NCI-H226 (cell line): ENCODE measurements around the gene APLF.
"Not testable (repeated sequence)": the region's sequence is repeated elsewhere in the genome, so short reads cannot be mapped to it uniquely, and the experiment has no call there.

Experiments
- DNase-seq: peaks from one replicate; pipeline ENCODE4 v3.0.0-alpha.2; 2015

Gene APLF

DNA sequence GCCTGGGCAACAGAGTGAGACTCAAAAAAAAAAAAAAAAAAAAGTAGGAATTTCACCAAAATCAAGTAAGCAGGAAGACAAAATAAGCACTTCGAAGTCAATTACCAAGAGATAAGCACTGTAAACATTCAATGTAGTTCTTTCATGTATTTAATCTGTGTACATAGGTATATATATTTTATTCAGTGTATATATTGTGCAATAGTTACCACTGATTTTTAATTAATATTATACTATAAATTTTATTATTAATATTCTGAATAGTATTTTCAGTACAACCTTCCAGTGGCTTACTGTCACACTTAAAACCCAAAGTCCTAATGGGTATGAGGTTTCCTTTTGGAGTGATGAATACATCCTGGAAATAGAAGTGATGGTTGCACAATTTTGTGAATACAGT lies 9.1 kb downstream of the APLF start:
- DNase-seq, result no peak

DNA sequence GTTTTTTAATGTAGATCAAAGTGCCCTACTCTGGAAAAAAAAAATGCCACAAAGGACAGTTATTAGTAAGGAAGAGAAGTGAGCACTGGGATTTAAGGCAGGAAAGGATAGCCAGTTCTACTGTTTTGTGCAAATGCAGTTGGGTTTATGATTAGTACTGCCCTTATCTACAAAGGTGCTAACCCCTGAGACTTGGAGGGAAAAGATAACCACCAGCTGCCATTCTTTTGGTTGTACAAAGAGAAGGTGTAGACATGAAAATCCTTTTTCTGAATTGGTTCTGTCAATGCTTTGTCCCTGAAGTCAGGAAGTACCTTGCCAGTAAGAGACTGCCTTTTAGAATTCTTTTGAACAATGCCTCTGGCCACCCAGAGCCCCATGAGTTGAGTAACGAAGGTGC lies 11.3 kb downstream of the APLF start:
- DNase-seq, result no peak

GRCh38 chr2:68482296-68482820 lies 15.0 kb downstream of the APLF start:
- DNase-seq, result no peak

GRCh38 chr2:68483011-68483410 lies 15.6 kb downstream of the APLF start:
- DNase-seq, result no peak

GRCh38 chr2:68487773-68488355 lies 20.5 kb downstream of the APLF start:
- peak; percentile 42 for DNase-seq

DNA sequence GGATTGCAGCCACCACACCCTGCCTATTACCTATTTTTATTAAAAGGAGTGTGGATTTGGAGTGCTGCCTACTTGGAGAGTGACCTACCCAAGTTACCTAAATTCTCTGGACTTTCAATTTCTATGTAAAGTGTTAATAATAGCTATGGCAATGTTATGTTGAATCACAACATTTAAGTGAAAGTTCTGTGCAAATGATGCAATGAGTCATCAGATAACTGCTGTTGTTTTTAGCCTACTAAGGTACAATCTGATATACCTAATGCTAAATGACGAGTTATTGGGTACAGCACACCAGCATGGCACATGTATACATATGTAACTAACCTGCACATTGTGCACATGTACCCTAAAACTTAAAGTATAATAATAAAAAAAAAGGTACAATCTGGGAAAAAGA lies 21.2 kb downstream of the APLF start:
- DNase-seq, result not testable (repeated sequence)

GRCh38 chr2:68489282-68489681 lies 21.9 kb downstream of the APLF start:
- DNase-seq, result no peak

GRCh38 chr2:68491582-68491981 lies 24.2 kb downstream of the APLF start:
- no peak for DNase-seq

DNA sequence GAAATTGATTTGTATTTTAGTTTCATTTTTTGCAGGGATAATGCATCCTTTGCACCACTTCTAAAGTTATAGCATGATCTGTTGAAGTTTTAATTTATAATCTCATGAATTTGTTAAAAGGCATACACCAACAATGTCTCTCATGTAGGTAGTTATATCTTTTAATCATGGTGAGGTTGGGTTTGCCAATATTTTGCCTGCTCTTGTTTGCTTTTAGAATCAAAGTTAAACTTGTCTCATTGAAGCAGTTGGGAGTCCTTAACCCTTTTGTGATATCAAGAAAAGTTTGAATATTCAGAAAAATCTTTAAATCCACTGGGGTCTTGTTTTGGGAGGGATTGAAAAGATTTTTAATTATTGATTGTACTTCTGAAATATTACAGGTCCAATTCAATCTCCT lies 31.7 kb downstream of the APLF start:
- no peak for DNase-seq

- no peak for DNase-seq
Observed at GRCh38 chr2:68500649-68501048, 33.3 kb downstream of the APLF start.

GRCh38 chr2:68501768-68502167 lies 34.4 kb downstream of the APLF start:
- DNase-seq, result no peak

DNA sequence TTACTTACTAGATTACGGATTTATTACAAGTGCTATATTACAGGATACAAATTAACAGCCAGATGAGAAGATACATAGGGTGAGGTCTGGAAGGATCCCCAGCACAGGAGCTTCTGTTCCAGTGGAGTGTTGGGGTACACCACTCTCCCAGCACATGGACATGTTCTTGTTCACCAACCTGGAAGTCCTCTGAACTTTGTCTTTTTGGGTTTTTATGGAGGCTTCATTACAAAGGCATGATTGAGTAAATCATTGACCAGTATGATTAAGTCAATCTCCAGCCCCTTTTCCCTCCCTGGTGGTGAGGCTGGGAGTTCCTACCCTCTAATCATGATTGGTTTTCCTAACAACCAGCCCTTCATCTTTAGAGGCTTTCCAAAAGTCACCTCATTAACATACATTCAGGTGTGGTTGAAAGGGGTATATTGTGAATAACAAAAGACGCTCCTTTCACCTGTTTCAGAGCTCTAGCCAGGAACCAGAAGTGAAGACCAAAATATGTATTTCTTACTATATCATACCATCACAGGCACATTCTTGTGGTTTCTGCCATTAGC lies 38.3 kb downstream of the APLF start:
- no peak for DNase-seq

GRCh38 chr2:68506170-68506569 lies 38.8 kb downstream of the APLF start:
- DNase-seq, result no peak

GRCh38 chr2:68512326-68512725 lies 44.9 kb downstream of the APLF start:
- DNase-seq, result no peak

- no peak for DNase-seq
Observed at GRCh38 chr2:68512966-68513365, 45.6 kb downstream of the APLF start.

DNA sequence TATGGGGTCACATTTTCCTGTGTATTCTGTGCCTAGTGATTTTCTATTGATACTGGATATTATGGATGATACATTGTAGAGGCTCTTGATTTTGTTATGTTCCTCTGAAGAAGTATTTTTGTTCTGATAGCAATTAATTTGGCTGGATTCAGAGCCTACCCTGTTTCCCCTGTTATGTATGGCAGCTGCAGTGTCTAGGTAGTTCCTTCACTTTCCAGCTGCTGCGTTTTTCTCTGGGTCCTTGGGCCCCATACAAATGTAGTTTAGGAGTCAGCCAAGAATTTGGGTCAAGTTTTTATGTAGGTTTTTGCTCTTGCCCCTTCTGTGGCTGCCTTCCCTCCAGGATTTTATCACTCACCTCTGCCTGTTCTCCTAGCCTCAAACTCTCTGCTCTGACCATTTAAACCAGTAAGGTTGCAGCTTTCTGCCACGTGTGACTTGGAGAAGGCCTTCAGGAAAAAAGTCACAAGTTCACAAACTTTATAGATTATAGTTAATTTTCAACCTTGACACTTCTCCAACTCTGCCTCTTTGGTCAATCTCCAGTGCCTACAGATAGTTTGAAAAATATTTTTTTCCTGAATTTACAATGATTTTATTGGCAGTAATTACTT lies 47.0 kb downstream of the APLF start:
- DNase-seq, result no peak

DNA sequence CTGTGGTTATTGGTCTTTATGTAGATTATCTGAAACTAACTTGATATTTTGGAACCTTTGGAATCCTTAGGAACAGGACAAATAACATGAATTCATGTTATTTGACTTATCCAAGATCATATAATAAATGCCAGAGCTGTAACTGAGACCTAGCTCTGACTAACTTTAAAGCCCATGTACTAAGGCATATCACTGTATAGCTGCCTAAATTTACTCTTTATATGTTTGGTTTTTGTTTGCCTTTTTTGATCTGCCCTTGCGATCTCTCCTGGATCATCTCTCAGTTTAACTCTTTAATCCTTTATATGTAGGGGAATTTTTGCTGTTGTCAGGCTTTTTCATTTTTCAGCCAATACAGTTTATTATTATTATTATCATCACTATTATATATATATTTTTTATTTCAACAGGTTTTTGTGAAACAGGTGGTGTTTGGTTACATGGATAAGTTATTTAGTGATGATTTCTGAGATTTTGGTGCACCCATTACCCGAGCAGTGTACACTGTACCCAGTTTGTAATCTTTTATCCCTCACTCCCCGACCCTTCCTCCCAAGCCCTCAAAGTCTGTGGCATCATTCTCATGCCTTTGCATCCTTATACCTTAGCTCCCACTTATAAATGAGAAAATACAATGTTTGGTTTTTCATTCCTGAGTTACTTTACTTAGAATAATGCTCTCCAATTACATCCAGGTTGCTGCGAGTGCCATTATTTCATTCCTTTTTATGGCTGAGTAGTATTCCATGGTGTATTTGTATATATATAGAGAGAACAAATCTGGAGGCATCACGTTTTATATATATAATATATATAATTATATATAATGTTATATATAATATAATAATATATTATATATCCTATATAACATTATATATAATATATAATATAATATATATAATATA lies 48.9 kb downstream of the APLF start:
- no peak for DNase-seq

DNA sequence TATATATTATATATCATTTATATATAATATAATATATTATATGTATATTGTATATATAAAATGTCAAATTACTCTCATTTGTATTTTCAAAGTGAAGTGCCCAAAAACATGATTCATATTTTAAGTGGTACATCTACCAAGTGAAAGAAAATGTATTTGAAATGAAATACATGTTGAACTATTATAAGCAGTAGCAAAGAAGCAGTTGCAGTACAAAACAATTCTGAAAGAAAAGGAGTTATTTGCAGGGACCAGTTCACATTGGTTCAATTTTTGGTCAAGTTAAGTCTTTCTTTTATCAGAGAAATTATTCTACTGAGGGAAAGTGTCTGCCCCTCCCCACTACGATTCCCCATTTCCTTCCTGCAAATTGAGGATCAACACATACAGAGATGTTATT lies 51.9 kb downstream of the APLF start:
- no peak for DNase-seq

DNA sequence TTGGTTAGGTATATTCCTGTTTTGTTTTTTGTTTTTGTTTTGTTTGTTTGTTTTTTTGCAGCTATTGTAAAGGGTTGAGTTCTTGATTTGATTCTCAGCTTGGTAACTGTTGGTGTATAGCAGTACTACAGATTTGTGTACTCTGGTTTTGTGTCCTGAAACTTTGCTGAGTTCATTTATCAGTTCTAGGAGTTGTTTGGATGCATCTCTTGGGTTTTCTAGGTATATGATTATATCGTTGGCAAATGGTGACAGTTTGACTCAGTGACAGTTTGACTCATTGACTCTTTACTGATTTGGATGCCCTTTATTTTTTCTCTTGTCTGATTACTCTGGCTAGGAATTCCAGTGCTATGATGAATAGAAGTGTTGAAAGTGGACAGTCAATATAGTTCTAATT lies 53.7 kb downstream of the APLF start:
- DNase-seq, result no peak

DNA sequence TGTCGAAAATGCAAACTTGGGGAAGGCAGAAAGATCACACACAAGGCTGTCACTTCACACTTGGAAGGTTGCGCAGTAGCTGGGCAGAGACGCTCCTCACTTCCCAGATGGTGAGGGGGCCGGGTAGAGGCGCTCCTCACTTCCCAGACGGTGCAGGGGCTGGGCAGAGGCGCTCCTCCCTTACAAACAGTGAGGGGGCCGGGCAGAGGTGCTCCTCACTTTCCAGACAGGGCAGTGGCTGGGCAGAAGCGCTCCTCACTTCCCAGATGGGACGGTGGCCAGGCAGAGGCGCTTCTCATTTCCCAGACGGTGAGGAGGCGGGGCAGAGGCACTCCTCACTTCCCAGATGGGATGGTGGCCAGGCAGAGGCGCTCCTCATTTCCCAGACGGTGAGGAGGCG lies 59.6 kb downstream of the APLF start:
- not testable (repeated sequence) for DNase-seq

- not testable (repeated sequence) for DNase-seq
Observed at GRCh38 chr2:68527343-68528081, 60.1 kb downstream of the APLF start.

DNA sequence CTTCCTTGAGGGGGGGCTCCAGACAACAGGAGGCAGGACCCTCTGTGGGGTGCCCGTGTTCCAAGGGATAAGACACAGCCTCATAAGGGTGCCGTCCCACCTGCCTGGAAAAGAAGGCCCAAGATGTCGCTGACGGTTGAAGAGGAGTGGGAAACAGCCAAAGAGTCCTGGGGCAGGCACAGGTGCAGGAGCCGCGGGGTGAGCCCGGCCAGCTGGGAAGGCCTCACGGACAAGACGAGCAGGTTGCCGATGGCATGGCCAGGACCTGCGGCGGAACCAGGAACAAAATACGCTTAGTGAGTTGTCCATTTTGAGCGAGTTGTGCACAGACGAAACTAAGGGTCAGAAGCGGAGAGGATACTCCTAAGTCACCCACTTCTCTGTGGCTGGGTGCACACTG lies 61.8 kb downstream of the APLF start:
- not testable (repeated sequence) for DNase-seq

DNA sequence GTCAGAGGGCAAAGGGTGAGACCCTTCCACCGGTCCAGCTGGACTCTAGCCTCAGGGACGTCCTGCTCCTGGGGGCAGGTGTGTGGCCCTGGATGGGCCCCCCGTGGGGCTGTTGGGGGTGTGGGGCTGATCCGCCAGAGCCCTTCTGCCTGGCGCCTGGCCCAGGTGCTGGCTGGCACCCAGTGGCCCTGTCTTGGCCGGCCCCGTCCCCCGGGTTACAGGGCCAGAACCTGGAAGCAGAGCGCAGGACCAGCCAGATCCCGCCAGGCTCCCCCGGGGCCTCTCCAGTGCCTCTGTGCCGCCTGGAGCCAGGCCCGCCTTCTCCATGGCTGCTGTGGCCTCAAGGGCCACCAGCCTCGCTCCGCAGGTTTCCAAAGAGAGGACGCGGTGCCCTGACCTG lies 62.3 kb downstream of the APLF start:
- DNase-seq, result not testable (repeated sequence)
